B cell (primary cell): Measurements from ENCODE around the gene KLRC2.

Experiments
- EZH2 ChIP-seq: IDR thresholded peaks from 2 replicates; pipeline ENCODE4 v1.6.1; 2012; ENCODE audit warnings: borderline replicate concordance, low read depth, mild to moderate bottlenecking, moderate library complexity, low read length; ENCODE audit not compliant: insufficient read depth, poor library complexity, severe bottlenecking
- TF ChIP-seq, protein P1 (sequence below): fragments of 200-600 bp; IDR thresholded peaks from one replicate; pipeline ENCODE4 v1.8.0; 2022; ENCODE audit warnings: antibody characterized with exemption, mild to moderate bottlenecking

DNA sequence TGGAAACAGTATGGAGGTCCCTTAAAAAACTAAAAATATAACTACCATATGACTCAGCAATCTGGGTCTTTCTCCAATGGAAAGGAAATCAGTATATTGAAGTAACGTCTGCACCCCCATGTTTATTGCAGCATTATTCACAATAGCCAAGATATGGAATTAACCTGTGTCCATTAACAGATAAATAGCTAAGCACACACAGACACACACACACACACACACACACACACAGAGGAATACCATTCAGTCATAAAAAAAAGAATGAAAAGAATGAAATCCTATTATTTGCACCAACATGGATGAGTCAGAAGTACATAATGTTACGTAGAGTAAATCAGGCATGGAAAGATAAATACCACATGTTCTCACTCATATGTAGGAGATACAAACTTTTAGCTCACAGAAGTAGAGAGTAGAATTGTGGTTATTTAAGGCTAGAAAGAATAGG lies 50.6 kb downstream of the KLRC2 start:
- TF ChIP-seq, protein P1, sequence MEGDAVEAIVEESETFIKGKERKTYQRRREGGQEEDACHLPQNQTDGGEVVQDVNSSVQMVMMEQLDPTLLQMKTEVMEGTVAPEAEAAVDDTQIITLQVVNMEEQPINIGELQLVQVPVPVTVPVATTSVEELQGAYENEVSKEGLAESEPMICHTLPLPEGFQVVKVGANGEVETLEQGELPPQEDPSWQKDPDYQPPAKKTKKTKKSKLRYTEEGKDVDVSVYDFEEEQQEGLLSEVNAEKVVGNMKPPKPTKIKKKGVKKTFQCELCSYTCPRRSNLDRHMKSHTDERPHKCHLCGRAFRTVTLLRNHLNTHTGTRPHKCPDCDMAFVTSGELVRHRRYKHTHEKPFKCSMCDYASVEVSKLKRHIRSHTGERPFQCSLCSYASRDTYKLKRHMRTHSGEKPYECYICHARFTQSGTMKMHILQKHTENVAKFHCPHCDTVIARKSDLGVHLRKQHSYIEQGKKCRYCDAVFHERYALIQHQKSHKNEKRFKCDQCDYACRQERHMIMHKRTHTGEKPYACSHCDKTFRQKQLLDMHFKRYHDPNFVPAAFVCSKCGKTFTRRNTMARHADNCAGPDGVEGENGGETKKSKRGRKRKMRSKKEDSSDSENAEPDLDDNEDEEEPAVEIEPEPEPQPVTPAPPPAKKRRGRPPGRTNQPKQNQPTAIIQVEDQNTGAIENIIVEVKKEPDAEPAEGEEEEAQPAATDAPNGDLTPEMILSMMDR, result no peak
- no peak for TF ChIP-seq EZH2
